ENCODE measurements around the gene ATP11A.

DNA sequence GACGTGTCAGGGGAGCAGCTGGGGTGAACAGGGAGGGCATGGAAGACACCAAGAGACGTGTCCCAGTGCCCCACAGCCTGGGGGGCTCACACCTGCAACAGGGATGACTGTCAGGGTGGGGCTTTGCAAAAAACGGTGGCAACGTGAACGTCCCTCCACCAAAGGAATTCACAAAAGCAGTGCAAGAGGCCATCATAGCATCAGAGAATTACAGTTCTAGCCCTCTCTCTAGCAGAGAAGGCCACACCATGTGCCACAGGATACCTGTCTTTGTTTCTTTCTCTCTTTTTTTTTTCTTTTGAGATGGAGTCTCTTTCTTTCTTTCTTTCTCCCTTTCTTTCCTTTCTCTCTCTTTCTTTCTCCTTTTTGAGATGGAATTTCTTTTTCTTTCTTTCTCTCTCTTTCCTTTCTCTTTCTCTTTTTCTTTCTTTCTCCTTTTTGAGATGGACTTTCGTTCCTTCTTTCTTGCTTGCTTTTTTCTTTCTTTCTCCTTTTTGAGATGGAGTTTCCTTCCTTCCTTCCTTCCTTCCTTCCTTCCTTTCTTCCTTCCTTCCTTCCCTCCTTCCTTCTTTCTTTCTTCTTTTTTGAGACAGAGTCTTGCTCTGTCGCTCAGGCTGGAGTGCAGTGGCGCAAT, 17.1 kb upstream of the ATP11A start:
- TF ChIP-seq, protein P1, sequence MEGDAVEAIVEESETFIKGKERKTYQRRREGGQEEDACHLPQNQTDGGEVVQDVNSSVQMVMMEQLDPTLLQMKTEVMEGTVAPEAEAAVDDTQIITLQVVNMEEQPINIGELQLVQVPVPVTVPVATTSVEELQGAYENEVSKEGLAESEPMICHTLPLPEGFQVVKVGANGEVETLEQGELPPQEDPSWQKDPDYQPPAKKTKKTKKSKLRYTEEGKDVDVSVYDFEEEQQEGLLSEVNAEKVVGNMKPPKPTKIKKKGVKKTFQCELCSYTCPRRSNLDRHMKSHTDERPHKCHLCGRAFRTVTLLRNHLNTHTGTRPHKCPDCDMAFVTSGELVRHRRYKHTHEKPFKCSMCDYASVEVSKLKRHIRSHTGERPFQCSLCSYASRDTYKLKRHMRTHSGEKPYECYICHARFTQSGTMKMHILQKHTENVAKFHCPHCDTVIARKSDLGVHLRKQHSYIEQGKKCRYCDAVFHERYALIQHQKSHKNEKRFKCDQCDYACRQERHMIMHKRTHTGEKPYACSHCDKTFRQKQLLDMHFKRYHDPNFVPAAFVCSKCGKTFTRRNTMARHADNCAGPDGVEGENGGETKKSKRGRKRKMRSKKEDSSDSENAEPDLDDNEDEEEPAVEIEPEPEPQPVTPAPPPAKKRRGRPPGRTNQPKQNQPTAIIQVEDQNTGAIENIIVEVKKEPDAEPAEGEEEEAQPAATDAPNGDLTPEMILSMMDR (IDR thresholded peaks at IDR 0.05; ENCODE audit: poor library complexity), result no peak
- TF ChIP-seq EZH2phosphoT487 (IDR thresholded peaks at IDR 0.05; ENCODE audit: low read depth, severe bottlenecking, unreplicated experiment) (no peak), EZH2 (IDR thresholded peaks at IDR 0.05; ENCODE audit: borderline replicate concordance) (no peak)
